HEK293T (cell line): ENCODE data around the gene MAGI2.

Experiments used
- CTCF ChIA-PET: fragments of 350-600 bp; formaldehyde crosslinking; extraction: SDS; loops from one replicate; lab custom pipeline; 2021; ENCODE audit warnings: antibody characterized with exemption, inconsistent platforms; lab: Yijun Ruan, JAX
- POLR2A ChIA-PET: fragments of 350-600 bp; formaldehyde crosslinking; extraction: SDS; loops from one replicate; lab custom pipeline; 2020; ENCODE audit warnings: antibody characterized with exemption, inconsistent platforms; lab: Yijun Ruan, JAX
- DNase-seq: peaks from one replicate; pipeline ENCODE4 v3.0.0; 2012; ENCODE audit warnings: mixed read lengths; ENCODE audit errors: extremely low spot score
- ARNT ChIP-seq: fragments of 450-650 bp; IDR thresholded peaks from 2 replicates; pipeline ENCODE4 v1.6.1; 2017; ENCODE audit warnings: mild to moderate bottlenecking
- BHLHE40 ChIP-seq: fragments of 450-650 bp; IDR thresholded peaks from 2 replicates; pipeline ENCODE4 v1.6.1; 2016; ENCODE audit warnings: mild to moderate bottlenecking, moderate library complexity, borderline replicate concordance
- CTBP1 ChIP-seq: fragments of 450-650 bp; IDR thresholded peaks from 2 replicates; pipeline ENCODE4 v1.6.1; 2016; ENCODE audit warnings: borderline replicate concordance
- ELF4 ChIP-seq: fragments of 450-650 bp; IDR thresholded peaks from 2 replicates; pipeline ENCODE4 v1.6.1; 2017; ENCODE audit warnings: antibody characterized with exemption
- FOXA1 ChIP-seq: fragments of 450-650 bp; IDR thresholded peaks from 2 replicates; pipeline ENCODE4 v1.6.1; 2016; ENCODE audit warnings: mild to moderate bottlenecking
- FOXK2 ChIP-seq: fragments of 450-650 bp; IDR thresholded peaks from 2 replicates; pipeline ENCODE4 v1.6.1; 2016; ENCODE audit warnings: mild to moderate bottlenecking
- FOXM1 ChIP-seq: fragments of 450-650 bp; IDR thresholded peaks from 2 replicates; pipeline ENCODE4 v1.6.1; 2017; ENCODE audit warnings: mild to moderate bottlenecking, borderline replicate concordance
- HDGF ChIP-seq: fragments of 450-650 bp; IDR thresholded peaks from 2 replicates; pipeline ENCODE4 v1.6.1; 2017; ENCODE audit warnings: antibody characterized with exemption, borderline replicate concordance
- L3MBTL2 ChIP-seq: fragments of 450-650 bp; conservative IDR thresholded peaks from 2 replicates; pipeline ENCODE4 v1.6.1; 2016; ENCODE audit warnings: mild to moderate bottlenecking
- LEF1 ChIP-seq: fragments of 450-650 bp; IDR thresholded peaks from 2 replicates; pipeline ENCODE4 v1.6.1; 2017; ENCODE audit warnings: mild to moderate bottlenecking, borderline replicate concordance
- NFRKB ChIP-seq: fragments of 450-650 bp; IDR thresholded peaks from 2 replicates; pipeline ENCODE4 v1.6.1; 2016; ENCODE audit warnings: mild to moderate bottlenecking, moderate library complexity
- PKNOX1 ChIP-seq: fragments of 450-650 bp; IDR thresholded peaks from 2 replicates; pipeline ENCODE4 v1.6.1; 2016
- SP1 ChIP-seq: fragments of 450-650 bp; IDR thresholded peaks from 2 replicates; pipeline ENCODE4 v1.6.1; 2017
- SUZ12 ChIP-seq: fragments of 450-650 bp; IDR thresholded peaks from 2 replicates; pipeline ENCODE4 v1.6.1; 2016; ENCODE audit warnings: mild to moderate bottlenecking
- TARDBP ChIP-seq: fragments of 450-650 bp; IDR thresholded peaks from 2 replicates; pipeline ENCODE4 v1.6.1; 2016
- ZNF384 ChIP-seq: fragments of 450-650 bp; IDR thresholded peaks from 2 replicates; pipeline ENCODE4 v1.6.1; 2016

MAGI2 gene

GRCh38 chr7:79093421-79093820 lies 360.0 kb downstream of the MAGI2 start:
- TF ChIP-seq SP1 (no peak), FOXK2 (no peak), HDGF (no peak), PKNOX1 (no peak), ELF4 (no peak), FOXA1 (no peak), LEF1 (no peak), ARNT (no peak), ZNF384 (no peak), FOXM1 (no peak), NFRKB (no peak), SUZ12 (no peak), L3MBTL2 (no peak), TARDBP (no peak), CTBP1 (no peak)
- ChIA-PET CTCF (no interaction called here), POLR2A (no interaction called here)
- no peak for DNase-seq

GRCh38 chr7:79091661-79092060 lies 361.8 kb downstream of the MAGI2 start:
- ChIA-PET POLR2A (no interaction called here), CTCF (no interaction called here)
- TF ChIP-seq FOXA1 (no peak), NFRKB (no peak), CTBP1 (no peak), TARDBP (no peak), SP1 (no peak), FOXK2 (no peak), ZNF384 (no peak), L3MBTL2 (no peak), ARNT (no peak), FOXM1 (no peak), PKNOX1 (no peak), HDGF (no peak), SUZ12 (no peak), BHLHE40 (no peak), ELF4 (no peak)
- no peak for DNase-seq

DNA sequence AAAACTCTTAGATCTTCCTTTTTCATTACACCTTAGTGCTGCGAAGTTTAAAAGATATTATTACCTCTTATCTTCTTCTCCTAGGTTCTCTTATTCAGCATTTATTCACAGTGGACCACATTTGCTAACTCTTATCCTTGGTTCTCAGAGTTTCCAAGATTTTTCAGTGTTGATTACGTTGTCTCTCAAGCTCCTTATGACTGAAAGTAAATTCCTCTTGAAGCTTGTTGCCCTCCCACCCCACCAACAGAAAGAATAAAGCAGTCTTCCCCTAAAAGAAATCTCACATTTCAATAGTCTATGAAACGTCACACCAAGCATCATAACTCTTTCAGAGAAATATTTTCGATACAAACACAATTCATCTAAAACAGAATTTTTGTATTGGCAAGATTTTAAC lies 362.5 kb downstream of the MAGI2 start:
- POLR2A ChIA-PET, result no interaction called here
- CTCF ChIA-PET, result no interaction called here
- TF ChIP-seq NFRKB (no peak), CTBP1 (no peak), ZNF384 (no peak), ARNT (no peak)
- DNase-seq, result no peak

DNA sequence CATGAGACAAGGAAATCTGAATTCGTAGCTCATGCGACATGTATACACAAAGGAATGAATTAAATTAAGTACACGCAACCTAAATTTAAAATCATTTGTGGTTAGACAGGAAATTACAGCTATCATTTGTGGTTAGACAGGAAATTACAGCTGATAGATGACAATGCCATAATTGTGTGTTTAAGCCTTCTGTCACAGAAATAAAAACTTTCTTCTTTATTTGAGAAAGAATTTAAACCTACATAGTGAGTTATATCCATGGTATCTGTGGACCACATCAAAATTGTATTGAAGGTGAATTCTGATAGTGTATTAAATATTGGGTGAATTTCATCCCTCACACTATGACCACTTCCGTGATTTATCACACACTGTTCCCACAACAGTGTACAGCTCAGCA lies 362.9 kb downstream of the MAGI2 start:
- TF ChIP-seq ARNT (no peak), BHLHE40 (no peak), L3MBTL2 (no peak), FOXM1 (no peak), NFRKB (no peak), ZNF384 (no peak), LEF1 (no peak), FOXK2 (no peak)
- ChIA-PET CTCF (interaction anchor here (0.6 kb wide), 1 partner anchor 9 kb away, joined by 3 read pairs; no protein-coding TSS in a partner anchor), POLR2A (no interaction called here)
- no peak for DNase-seq

GRCh38 chr7:79084423-79084822 lies 369.0 kb downstream of the MAGI2 start:
- ChIA-PET POLR2A (no interaction called here), CTCF (no interaction called here)
- DNase-seq, result no peak
- no peak for TF ChIP-seq SUZ12
- no peak for TF ChIP-seq FOXM1
- no peak for TF ChIP-seq FOXK2
- TF ChIP-seq LEF1, result no peak
- no peak for TF ChIP-seq HDGF
- TF ChIP-seq TARDBP, result no peak
- TF ChIP-seq NFRKB, result no peak

- ChIA-PET POLR2A (no interaction called here), CTCF (no interaction called here)
- no peak for TF ChIP-seq FOXK2
- TF ChIP-seq SUZ12, result no peak
- TF ChIP-seq LEF1, result no peak
- no peak for TF ChIP-seq ARNT
- no peak for TF ChIP-seq BHLHE40
- TF ChIP-seq ELF4, result no peak
- no peak for TF ChIP-seq ZNF384
- TF ChIP-seq SP1, result no peak
- no peak for TF ChIP-seq FOXA1
- TF ChIP-seq HDGF, result no peak
- TF ChIP-seq TARDBP, result no peak
- TF ChIP-seq FOXM1, result no peak
- TF ChIP-seq PKNOX1, result no peak
- no peak for TF ChIP-seq NFRKB
- TF ChIP-seq L3MBTL2, result no peak
- TF ChIP-seq CTBP1, result no peak
- no peak for DNase-seq
These were observed 373.4 kb downstream of the MAGI2 start for GRCh38 chr7:79079919-79080554.
